Glutamatergic neuron (in vitro differentiated cells): ENCODE data around the gene MRFAP1. TPM values are rescaled to one million over a fixed set of nuclear protein-coding genes. Genes with fewer than 3 reads are reported as not detected.

Source experiments
- DNase-seq: peaks from one replicate; pipeline ENCODE4 v3.0.0; 2022
- H3K27ac Mint-ChIP-seq: one replicate; pipeline ENCODE4 v1.8.0; 2020; ENCODE audit warnings: mild to moderate bottlenecking, mixed read lengths, inconsistent platforms; ENCODE audit not compliant: unreplicated experiment
- H3K27me3 Mint-ChIP-seq: one replicate; pipeline ENCODE4 v1.8.0; 2020; ENCODE audit warnings: mild to moderate bottlenecking, moderate library complexity, mixed read lengths, inconsistent platforms; ENCODE audit not compliant: unreplicated experiment
- H3K36me3 Mint-ChIP-seq: one replicate; pipeline ENCODE4 v1.8.0; 2020; ENCODE audit warnings: mild to moderate bottlenecking, mixed read lengths, inconsistent platforms; ENCODE audit not compliant: unreplicated experiment
- H3K4me1 Mint-ChIP-seq: one replicate; pipeline ENCODE4 v1.8.0; 2020; ENCODE audit warnings: mild to moderate bottlenecking, low read depth, mixed read lengths, inconsistent platforms; ENCODE audit not compliant: unreplicated experiment
- H3K4me3 Mint-ChIP-seq: one replicate; pipeline ENCODE4 v1.8.0; 2020; ENCODE audit warnings: mild to moderate bottlenecking, mixed read lengths, inconsistent platforms; ENCODE audit not compliant: unreplicated experiment
- H3K9me3 Mint-ChIP-seq: one replicate; pipeline ENCODE4 v1.8.0; 2020; ENCODE audit warnings: mild to moderate bottlenecking, moderate library complexity, mixed read lengths, inconsistent platforms; ENCODE audit not compliant: unreplicated experiment
- total RNA-seq: library from RNA; stranded (reverse); fragmentation: NEBNext Ultra II Directional; extraction: Animal tissue kit (Norgen Biotek cat#: 25700); gene quantifications from one replicate; pipeline ENCODE4 v1.2.1, GENCODE V29; 2021; ENCODE audit not compliant: unreplicated experiment
- TF ChIP-seq, protein P1 (sequence below): fragments of 200-600 bp; sonication (generic); IDR thresholded peaks from one replicate; pipeline ENCODE4 v1.5.0; 2021; ENCODE audit not compliant: partially characterized antibody, unreplicated experiment

MRFAP1 gene
- total RNA-seq, 1 donor from 2014 or later = 226 TPM

DNA sequence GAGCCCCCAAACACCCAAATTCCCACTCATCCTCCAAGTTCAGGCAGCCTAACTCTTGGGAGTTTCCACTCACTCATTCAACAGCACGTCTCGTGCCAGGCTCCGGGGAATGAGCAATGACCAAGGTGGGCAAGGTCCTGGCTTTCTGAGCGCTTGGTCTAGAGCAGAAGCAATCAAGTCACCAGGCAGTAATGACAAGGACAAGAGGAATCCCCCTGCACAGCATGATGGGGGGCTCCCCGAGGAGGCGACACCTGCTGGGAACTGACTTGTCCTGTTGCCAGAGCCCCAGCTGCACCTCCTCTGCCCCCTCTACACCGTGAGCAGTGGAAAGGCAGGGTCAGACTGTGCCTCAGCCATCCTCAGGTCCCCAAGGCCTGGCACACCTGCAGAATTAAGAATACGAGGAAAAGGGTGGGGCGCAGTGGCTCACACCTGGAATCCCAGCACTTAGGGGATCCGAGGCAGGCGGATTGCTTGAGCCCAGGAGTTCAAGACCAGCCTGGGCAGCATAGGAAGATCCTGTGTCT, 25.7 kb upstream of the MRFAP1 start:
- Mint-ChIP-seq H3K4me1 (no peaks in the 10 kb centered on the region), H3K36me3 (peaks cover 14% of the 10 kb centered on the region), H3K27ac (no peak overlapping the region), H3K4me3 (no peak overlapping the region), H3K9me3 (peaks cover 8% of the 10 kb centered on the region), H3K27me3 (peaks cover 7% of the 10 kb centered on the region)
- TF ChIP-seq, protein P1, sequence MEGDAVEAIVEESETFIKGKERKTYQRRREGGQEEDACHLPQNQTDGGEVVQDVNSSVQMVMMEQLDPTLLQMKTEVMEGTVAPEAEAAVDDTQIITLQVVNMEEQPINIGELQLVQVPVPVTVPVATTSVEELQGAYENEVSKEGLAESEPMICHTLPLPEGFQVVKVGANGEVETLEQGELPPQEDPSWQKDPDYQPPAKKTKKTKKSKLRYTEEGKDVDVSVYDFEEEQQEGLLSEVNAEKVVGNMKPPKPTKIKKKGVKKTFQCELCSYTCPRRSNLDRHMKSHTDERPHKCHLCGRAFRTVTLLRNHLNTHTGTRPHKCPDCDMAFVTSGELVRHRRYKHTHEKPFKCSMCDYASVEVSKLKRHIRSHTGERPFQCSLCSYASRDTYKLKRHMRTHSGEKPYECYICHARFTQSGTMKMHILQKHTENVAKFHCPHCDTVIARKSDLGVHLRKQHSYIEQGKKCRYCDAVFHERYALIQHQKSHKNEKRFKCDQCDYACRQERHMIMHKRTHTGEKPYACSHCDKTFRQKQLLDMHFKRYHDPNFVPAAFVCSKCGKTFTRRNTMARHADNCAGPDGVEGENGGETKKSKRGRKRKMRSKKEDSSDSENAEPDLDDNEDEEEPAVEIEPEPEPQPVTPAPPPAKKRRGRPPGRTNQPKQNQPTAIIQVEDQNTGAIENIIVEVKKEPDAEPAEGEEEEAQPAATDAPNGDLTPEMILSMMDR = no peak
- no peak for DNase-seq

DNA sequence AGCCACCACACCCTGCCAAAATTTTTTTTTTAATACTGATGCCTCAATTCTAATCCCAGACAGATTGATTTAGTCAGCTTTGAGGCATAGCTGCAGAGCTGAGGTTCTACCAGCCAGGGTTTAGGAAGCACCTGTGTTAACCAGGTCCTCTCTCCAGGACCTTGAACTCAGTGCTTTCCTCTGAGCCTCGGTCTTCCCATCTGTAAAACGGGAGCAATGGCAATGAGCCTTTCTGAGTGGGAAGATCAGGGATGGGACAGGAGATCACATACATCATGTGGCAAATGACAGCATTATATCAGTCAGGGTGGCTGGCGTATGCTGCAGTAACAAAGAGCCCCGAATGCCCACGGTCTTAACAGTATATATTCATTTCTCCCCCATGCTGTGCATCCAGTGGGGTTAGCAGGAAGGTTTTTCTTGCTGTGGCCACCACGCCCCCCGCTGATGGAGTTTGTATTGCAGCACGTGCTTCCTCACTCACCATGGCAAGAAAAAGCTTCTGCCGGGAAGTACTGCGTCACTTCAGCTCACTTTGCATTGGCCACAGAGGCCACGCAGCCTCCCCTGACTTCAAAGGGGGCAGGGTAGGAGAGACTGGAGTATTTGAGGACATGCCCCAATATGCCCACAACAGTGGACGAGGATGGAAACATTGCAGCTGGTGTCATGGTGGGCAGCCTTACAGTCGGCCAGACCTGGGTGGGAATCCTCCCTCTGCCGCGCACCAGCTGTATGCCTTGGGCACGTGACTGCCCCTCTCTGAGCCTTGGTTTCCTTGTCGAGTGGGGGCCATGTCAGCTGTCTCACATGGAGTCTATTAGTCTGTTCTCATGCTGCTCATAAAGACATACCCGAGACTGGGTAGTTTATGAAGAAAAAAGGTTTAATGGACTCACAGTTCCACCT, 24.1 kb upstream of the MRFAP1 start:
- H3K4me3 Mint-ChIP-seq = no peak overlapping the region

DNA sequence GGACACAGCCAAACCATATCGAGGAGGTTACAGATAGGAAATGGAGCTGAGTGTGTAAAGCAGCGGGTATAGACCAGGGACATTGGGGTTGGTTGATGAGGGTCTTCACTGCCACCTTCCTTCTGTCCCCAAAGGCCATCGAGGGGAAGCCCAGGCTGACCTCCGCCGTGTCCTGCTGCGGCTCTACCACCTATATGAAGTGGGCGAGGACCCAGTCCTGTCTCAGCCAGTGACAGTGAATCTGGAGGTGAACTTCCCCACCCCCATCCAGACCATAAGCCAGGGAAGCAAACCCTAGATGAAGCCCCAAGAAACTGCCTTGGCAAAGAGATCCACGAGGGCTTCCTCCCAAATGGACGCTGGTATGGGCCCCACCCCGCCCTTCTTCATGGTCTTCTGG, 23.2 kb upstream of the MRFAP1 start:
- peaks cover 12% of the 10 kb centered on the region for H3K9me3 Mint-ChIP-seq
- no peak for DNase-seq
- TF ChIP-seq, protein P1 = no peak
- peaks cover 6% of the 10 kb centered on the region for H3K36me3 Mint-ChIP-seq
- H3K27me3 Mint-ChIP-seq = peaks cover 8% of the 10 kb centered on the region
- H3K27ac Mint-ChIP-seq = no peak overlapping the region
- peaks cover 2% of the 10 kb centered on the region for H3K4me1 Mint-ChIP-seq
- no peak overlapping the region for H3K4me3 Mint-ChIP-seq

More for the DNA sequence above, 24.1 kb upstream of the MRFAP1 start:
- Mint-ChIP-seq H3K36me3 (peaks cover 13% of the 10 kb centered on the region), H3K27ac (no peak overlapping the region), H3K9me3 (peaks cover 10% of the 10 kb centered on the region), H3K27me3 (peaks cover 7% of the 10 kb centered on the region), H3K4me1 (peaks cover 2% of the 10 kb centered on the region)
- no peak for DNase-seq
- TF ChIP-seq, protein P1 = no peak

DNA sequence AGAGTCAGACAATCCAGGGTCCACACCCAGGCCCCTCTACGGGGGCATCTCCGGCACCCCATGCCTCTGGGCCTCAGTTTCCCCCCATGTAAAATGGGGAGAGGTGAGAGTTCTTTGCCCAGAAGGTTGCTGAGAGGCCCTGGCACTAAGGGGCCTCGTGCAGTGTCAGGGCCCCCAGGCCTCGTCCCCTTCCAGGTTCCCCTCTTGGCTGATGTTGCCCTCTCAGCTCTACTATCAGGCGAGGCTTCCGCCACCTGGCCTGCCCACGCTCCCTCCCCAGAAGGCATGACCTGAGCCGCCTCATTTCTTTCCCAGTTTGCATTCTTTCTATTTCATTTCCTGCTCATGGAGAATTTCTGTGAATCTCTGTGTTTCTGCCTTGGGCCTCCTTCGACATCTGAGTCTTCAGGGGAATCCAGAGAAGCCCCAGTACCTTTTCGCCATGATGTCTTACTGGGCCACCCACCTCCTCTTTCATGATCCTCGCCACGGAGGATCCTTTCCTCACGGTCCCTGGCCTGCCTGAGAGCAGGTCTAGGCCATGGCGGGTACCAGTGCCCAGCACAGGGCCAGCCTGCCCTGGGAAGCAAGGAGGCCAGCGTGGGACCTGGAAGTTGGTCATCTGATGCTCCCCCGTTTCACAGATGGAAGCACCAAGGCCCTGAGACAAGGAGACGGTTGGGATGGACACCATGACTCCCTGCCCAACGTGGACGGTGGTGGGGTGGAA, 21.9 kb upstream of the MRFAP1 start:
- H3K4me3 Mint-ChIP-seq = no peak overlapping the region
- peaks cover 6% of the 10 kb centered on the region for H3K36me3 Mint-ChIP-seq
- H3K27ac Mint-ChIP-seq = no peak overlapping the region
- peaks cover 2% of the 10 kb centered on the region for H3K4me1 Mint-ChIP-seq
- TF ChIP-seq, protein P1 = no peak
- peaks cover 5% of the 10 kb centered on the region for H3K27me3 Mint-ChIP-seq
- DNase-seq = no peak
- peaks cover 12% of the 10 kb centered on the region for H3K9me3 Mint-ChIP-seq
